Activated T-cell treated with anti-CD3 and anti-CD28 coated beads, Interleukin-2, amount 50 U/mL, for 4 hours (primary cell): Measurements from ENCODE around the gene LMBRD1. TPM values are rescaled to one million over a fixed set of nuclear protein-coding genes. Genes with fewer than 3 reads are reported as not detected.

Experiments used
- total RNA-seq, 3 donors: library from RNA; stranded (reverse); gene quantifications; one replicate each; pipeline ENCODE4 v1.2.1, GENCODE V29; 2021

Gene LMBRD1
- total RNA-seq, 3 donors from 2014 or later: 9.0 to 11.8 (median 10.6) TPM

Other genes starting within 250 kb of the LMBRD1 start
- gene COL19A1, start 69.5 kb upstream of the LMBRD1 start, total RNA-seq: under 1 TPM in 2 of 3 donors, not detected in 1; 0.05 to 0.35 TPM